Activated CD8-positive, alpha-beta T cell treated with anti-CD3 and anti-CD28 coated beads for 36 hours (primary cell): ENCODE measurements around the gene AGL. TPM values are rescaled to one million over a fixed set of nuclear protein-coding genes. Genes with fewer than 3 reads are reported as not detected.
"Not testable (repeated sequence)": the region's sequence is repeated elsewhere in the genome, so short reads cannot be mapped to it uniquely, and the experiment has no call there.

ENCODE experiments used
- ATAC-seq: fragments of 200-7000 bp; cut with Tn5 transposase; one replicate; pipeline ENCODE4 v1.10.0; 2021; ENCODE audit warnings: mild to moderate bottlenecking, moderate library complexity
- CTCF ChIA-PET: fragments of 350-600 bp; sonication (Branson Sonifier 250); formaldehyde crosslinking; loops from one replicate; lab custom pipeline; 2021; ENCODE audit warnings: antibody characterized with exemption; lab: Charles Lee
- POLR2A ChIA-PET: fragments of 350-600 bp; sonication (Branson Sonifier 250); formaldehyde crosslinking; loops from one replicate; lab custom pipeline; 2021; ENCODE audit warnings: antibody characterized with exemption; lab: Charles Lee
- DNase-seq: peaks from one replicate; pipeline ENCODE4 v3.0.0-alpha.2; 2020
- H3K27ac Mint-ChIP-seq: one replicate; pipeline ENCODE4 v1.8.0; 2021; ENCODE audit warnings: mild to moderate bottlenecking, mixed read lengths
- H3K27me3 Mint-ChIP-seq: one replicate; pipeline ENCODE4 v1.8.0; 2021; ENCODE audit warnings: mixed read lengths
- H3K36me3 Mint-ChIP-seq: one replicate; pipeline ENCODE4 v1.8.0; 2021; ENCODE audit warnings: low read depth, mixed read lengths
- H3K4me1 Mint-ChIP-seq: one replicate; pipeline ENCODE4 v1.8.0; 2021; ENCODE audit warnings: low read depth, mixed read lengths
- H3K4me3 Mint-ChIP-seq: one replicate; pipeline ENCODE4 v1.8.0; 2021; ENCODE audit warnings: mild to moderate bottlenecking, moderate library complexity, mixed read lengths
- H3K9me3 Mint-ChIP-seq: one replicate; pipeline ENCODE4 v1.8.0; 2021; ENCODE audit warnings: mixed read lengths
- CTCF ChIP-seq: fragments of 200-600 bp; IDR thresholded peaks from one replicate; pipeline ENCODE4 v1.8.0; 2022; ENCODE audit warnings: antibody characterized with exemption, mild to moderate bottlenecking
- intact Hi-C: fragments of 100-400 bp; cut with micrococcal nuclease; formaldehyde crosslinking; loops from one replicate; pipeline ENCODE4 v1.10.0; 2022
- total RNA-seq, 2 experiments: library from RNA; stranded (reverse); gene quantifications; one replicate each; pipeline ENCODE4 v1.2.3, GENCODE V29; 2021

AGL gene
- total RNA-seq, 2 experiments from 2014 or later, result 14.2 to 14.5 TPM

GRCh38 chr1:99956755-99957154 is 106.6 kb downstream of the AGL start:
- no peak for DNase-seq
- no peaks in the 10 kb centered on the region for H3K36me3 Mint-ChIP-seq
- H3K4me3 Mint-ChIP-seq, result no peak overlapping the region
- ChIA-PET CTCF (interaction anchor here (0.8 kb wide), 1 partner anchor 13 kb away, joined by 3 read pairs; the partner anchor contains the start of gene SLC35A3), POLR2A (interaction anchor here (1.2 to 2.2 kb wide), 2 partner anchors 10 to 14 kb away, joined by 5 read pairs; no protein-coding TSS in a partner anchor)
- H3K9me3 Mint-ChIP-seq, result no peaks in the 10 kb centered on the region
- TF ChIP-seq CTCF, result no peak
- intact Hi-C loops, result no loop called here
- H3K4me1 Mint-ChIP-seq, result no peaks in the 10 kb centered on the region
- H3K27me3 Mint-ChIP-seq, result no peaks in the 10 kb centered on the region
- no peak overlapping the region for H3K27ac Mint-ChIP-seq
- no peak for ATAC-seq

GRCh38 chr1:99957818-99958217 is 107.7 kb downstream of the AGL start:
- H3K4me1 Mint-ChIP-seq, result no peaks in the 10 kb centered on the region
- ATAC-seq (no peak), DNase-seq (no peak)
- H3K27me3 Mint-ChIP-seq, result no peaks in the 10 kb centered on the region
- TF ChIP-seq CTCF, result no peak
- ChIA-PET POLR2A (interaction anchor here (1.0 to 2.2 kb wide), 4 partner anchors 9 to 49 kb away, joined by 4 to 5 read pairs (median 4); no protein-coding TSS in a partner anchor), CTCF (no interaction called here)
- H3K36me3 Mint-ChIP-seq, result no peaks in the 10 kb centered on the region
- H3K9me3 Mint-ChIP-seq, result no peaks in the 10 kb centered on the region
- no peak overlapping the region for H3K27ac Mint-ChIP-seq
- intact Hi-C loops, result no loop called here
- no peak overlapping the region for H3K4me3 Mint-ChIP-seq

GRCh38 chr1:99959189-99959705 is 109.1 kb downstream of the AGL start:
- H3K27ac Mint-ChIP-seq, H3K27me3 Mint-ChIP-seq, ATAC-seq, intact Hi-C loops, H3K4me1 Mint-ChIP-seq, DNase-seq, H3K36me3 Mint-ChIP-seq, CTCF ChIA-PET, POLR2A ChIA-PET, H3K9me3 Mint-ChIP-seq, H3K4me3 Mint-ChIP-seq: not testable (repeated sequence)

- intact Hi-C loops, H3K4me3 Mint-ChIP-seq, DNase-seq, H3K27ac Mint-ChIP-seq, H3K27me3 Mint-ChIP-seq, H3K9me3 Mint-ChIP-seq, H3K4me1 Mint-ChIP-seq, CTCF ChIA-PET, ATAC-seq, H3K36me3 Mint-ChIP-seq: not testable (repeated sequence)
- POLR2A ChIA-PET, result interaction anchor here (0.6 kb wide), 1 partner anchor 9 kb away, joined by 3 read pairs; no protein-coding TSS in a partner anchor
Measured at GRCh38 chr1:99960260-99960659, 110.1 kb downstream of the AGL start.

GRCh38 chr1:99963041-99963795 is 113.1 kb downstream of the AGL start:
- TF ChIP-seq CTCF, result no peak
- H3K36me3 Mint-ChIP-seq, result no peaks in the 10 kb centered on the region
- no peaks in the 10 kb centered on the region for H3K27me3 Mint-ChIP-seq
- H3K4me1 Mint-ChIP-seq, result no peaks in the 10 kb centered on the region
- no peaks in the 10 kb centered on the region for H3K9me3 Mint-ChIP-seq
- no peak overlapping the region for H3K4me3 Mint-ChIP-seq
- no peak for ATAC-seq
- DNase-seq, result no peak
- POLR2A ChIA-PET, result no interaction called here
- CTCF ChIA-PET, result interaction anchor here (1.4 kb wide), 1 partner anchor 10 kb away, joined by 4 read pairs; no protein-coding TSS in a partner anchor
- H3K27ac Mint-ChIP-seq, result no peak overlapping the region
- intact Hi-C loops, result no loop called here

- H3K27ac Mint-ChIP-seq, result no peak overlapping the region
- no peaks in the 10 kb centered on the region for H3K9me3 Mint-ChIP-seq
- ChIA-PET POLR2A (no interaction called here), CTCF (interaction anchor here (1.4 kb wide), 1 partner anchor 12 kb away, joined by 4 read pairs; no protein-coding TSS in a partner anchor)
- no peak for TF ChIP-seq CTCF
- H3K36me3 Mint-ChIP-seq, result no peaks in the 10 kb centered on the region
- H3K4me3 Mint-ChIP-seq, result no peak overlapping the region
- intact Hi-C loops, result no loop called here
- H3K27me3 Mint-ChIP-seq, result no peaks in the 10 kb centered on the region
- H3K4me1 Mint-ChIP-seq, result peaks cover 5% of the 10 kb centered on the region
- DNase-seq (no peak), ATAC-seq (no peak)
Measured at GRCh38 chr1:99964806-99965205, 114.6 kb downstream of the AGL start.
